Liver (tissue), 9 donors: ENCODE results near the gene LYRM2. TPM values are rescaled to one million over a fixed set of nuclear protein-coding genes. Genes with fewer than 3 reads are reported as not detected.

Source experiments
- DNase-seq: peaks from one replicate; pipeline ENCODE4 v3.0.0-alpha.2; 2017; ENCODE audit warnings: low spot score
- H3K27ac ChIP-seq, 2 donors: one replicate each; pipeline ENCODE4 v1.7.0; 2013; ENCODE audit warnings: inconsistent platforms in 2 of 2, low read length in 2 of 2, control low read depth in 1 of 2, low read depth in 1 of 2, mild to moderate bottlenecking in 1 of 2
- H3K27me3 ChIP-seq, 4 donors: one replicate each; pipeline versions ENCODE4 v1.6.1 to v1.7.0; 2013; ENCODE audit warnings: low read length in 3 of 4, inconsistent platforms in 1 of 4, mild to moderate bottlenecking in 1 of 4, moderate library complexity in 1 of 4; ENCODE audit not compliant: control insufficient read depth in 4 of 4, insufficient read depth in 4 of 4
- H3K36me3 ChIP-seq, 4 donors: one replicate each; pipeline versions ENCODE4 v1.6.1 to v1.7.0; 2013; ENCODE audit warnings: low read length in 3 of 4, mild to moderate bottlenecking in 3 of 4, low read depth in 1 of 4, moderate library complexity in 1 of 4; ENCODE audit not compliant: control insufficient read depth in 4 of 4, insufficient read depth in 3 of 4
- H3K4me1 ChIP-seq, 4 donors: one replicate each; pipeline versions ENCODE4 v1.6.1 to v1.7.0; 2013; ENCODE audit warnings: low read length in 3 of 4, mild to moderate bottlenecking in 3 of 4, moderate library complexity in 1 of 4; ENCODE audit not compliant: control insufficient read depth in 4 of 4, insufficient read depth in 4 of 4
- H3K4me3 ChIP-seq, 3 donors: one replicate each; pipeline versions ENCODE4 v1.6.1 to v1.7.0; 2013; ENCODE audit warnings: low read length in 3 of 3, control low read depth in 1 of 3, low read depth in 1 of 3, mild to moderate bottlenecking in 1 of 3
- H3K9ac ChIP-seq, 2 donors: one replicate each; pipeline ENCODE4 v1.7.0; 2013; ENCODE audit warnings: low read length in 2 of 2, mild to moderate bottlenecking in 2 of 2, moderate library complexity in 2 of 2, control low read depth in 1 of 2, low read depth in 1 of 2
- H3K9me3 ChIP-seq, 4 donors: one replicate each; pipeline versions ENCODE4 v1.6.1 to v1.7.0; 2013; ENCODE audit warnings: low read length in 3 of 4; ENCODE audit not compliant: control insufficient read depth in 4 of 4
- EGR1 ChIP-seq, 2 donors: IDR thresholded peaks; 2 replicates each; pipeline ENCODE4 v1.6.1; 2016 to 2018; ENCODE audit warnings: antibody characterized with exemption in 2 of 2, low read depth in 2 of 2
- FOXA1 ChIP-seq: IDR thresholded peaks from 2 replicates; pipeline ENCODE4 v1.6.1; 2016; ENCODE audit warnings: antibody characterized with exemption
- FOXA2 ChIP-seq: IDR thresholded peaks from 2 replicates; pipeline ENCODE4 v1.6.1; 2016; ENCODE audit warnings: antibody characterized with exemption
- GABPA ChIP-seq, 2 donors: IDR thresholded peaks in 1 of 2; conservative IDR thresholded peaks in 1 of 2; 2 replicates each; pipeline ENCODE4 v1.6.1; 2016; ENCODE audit warnings: antibody characterized with exemption in 2 of 2, mild to moderate bottlenecking in 1 of 2, moderate library complexity in 1 of 2
- HNF4A ChIP-seq, 2 donors: conservative IDR thresholded peaks; 2 replicates each; pipeline ENCODE4 v1.6.1; 2016; ENCODE audit warnings: antibody characterized with exemption in 2 of 2, mild to moderate bottlenecking in 2 of 2
- HNF4G ChIP-seq: IDR thresholded peaks from 2 replicates; pipeline ENCODE4 v1.6.1; 2016; ENCODE audit warnings: antibody characterized with exemption
- JUND ChIP-seq, 2 donors: IDR thresholded peaks; 2 replicates each; pipeline ENCODE4 v1.6.1; 2016; ENCODE audit warnings: antibody characterized with exemption in 2 of 2
- RAD21 ChIP-seq, 2 donors: IDR thresholded peaks; 2 replicates each; pipeline ENCODE4 v1.6.1; 2016; ENCODE audit warnings: antibody characterized with exemption in 2 of 2, mild to moderate bottlenecking in 2 of 2
- REST ChIP-seq: IDR thresholded peaks from 2 replicates; pipeline ENCODE4 v1.6.1; 2016; ENCODE audit warnings: antibody characterized with exemption, mild to moderate bottlenecking
- RXRA ChIP-seq, 2 donors: IDR thresholded peaks; 2 replicates each; pipeline ENCODE4 v1.6.1; 2017 to 2018; ENCODE audit warnings: antibody characterized with exemption in 2 of 2, mild to moderate bottlenecking in 1 of 2
- SP1 ChIP-seq: IDR thresholded peaks from 2 replicates; pipeline ENCODE4 v1.6.1; 2018; ENCODE audit warnings: antibody characterized with exemption, mild to moderate bottlenecking
- TAF1 ChIP-seq: conservative IDR thresholded peaks from 2 replicates; pipeline ENCODE4 v1.6.1; 2016; ENCODE audit warnings: antibody characterized with exemption, mild to moderate bottlenecking
- YY1 ChIP-seq: IDR thresholded peaks from 2 replicates; pipeline ENCODE4 v1.6.1; 2016; ENCODE audit warnings: antibody characterized with exemption, mild to moderate bottlenecking
- WGBS: extraction: QIAGEN DNeasy Blood & Tissue Kit; methylation state at CpG from one replicate; pipeline ENCODE4 v1.1.7; 2013; 5-methylcytosine and 5-hydroxymethylcytosine counted together
- polyA plus RNA-seq, 2 donors: library from polyadenylated mRNA; stranded (reverse) in 1 of 2; unstranded in 1 of 2; fragments of 200-250 nt in 1 of 2; fragments of >200 nt in 1 of 2; fragmentation: Nextera tagmentation in 1 of 2; extraction: Ambion mirVana in 1 of 2; gene quantifications; one replicate each; pipeline versions ENCODE4 v1.2.1 to v1.2.3, GENCODE V29; 2013 to 2015
- total RNA-seq, 2 donors: library from RNA; depleted of rRNA; stranded (reverse); fragments of >200 nt; gene quantifications; one replicate each; pipeline ENCODE4 v1.2.3, GENCODE V29; 2014
- TF ChIP-seq, protein P1 (sequence below): IDR thresholded peaks from 2 replicates; pipeline ENCODE4 v1.6.1; 2016; ENCODE audit warnings: antibody characterized with exemption
- TF ChIP-seq, protein P2 (sequence below): fragments of 150-350 bp; IDR thresholded peaks from 2 replicates; pipeline ENCODE4 v1.5.1; 2017; ENCODE audit warnings: improper control_type of control experiment, low read depth, low read length; ENCODE audit not compliant: missing input control
- TF ChIP-seq, protein P3 (sequence below): IDR thresholded peaks from 2 replicates; pipeline ENCODE4 v1.6.1; 2016; ENCODE audit warnings: antibody characterized with exemption
- donor health status: healthy.
- donor health status: healthy.
- donor health status: healthy.
- donor health status: healthy.
- donor health status: healthy.

Gene LYRM2
- total and polyA plus RNA-seq, 4 donors, result 8.9 to 34.7 (median 12.4) TPM

- Histone ChIP-seq H3K4me1 (no peaks in the 10 kb centered on the region), H3K9ac (no peak overlapping the region), H3K27me3 (no peaks in the 10 kb centered on the region), H3K36me3 (no peaks in the 10 kb centered on the region), H3K9me3 (no peaks in the 10 kb centered on the region), H3K27ac (no peak overlapping the region), H3K4me3 (no peak overlapping the region)
- DNase-seq, result no peak
- TF ChIP-seq EGR1 (IDR thresholded peaks at IDR 0.05; ENCODE audit: low read depth in 2 of 2), result no peak
- TF ChIP-seq HNF4A (conservative IDR thresholded peaks at IDR 0.05), result no peak
- TF ChIP-seq, protein P1, sequence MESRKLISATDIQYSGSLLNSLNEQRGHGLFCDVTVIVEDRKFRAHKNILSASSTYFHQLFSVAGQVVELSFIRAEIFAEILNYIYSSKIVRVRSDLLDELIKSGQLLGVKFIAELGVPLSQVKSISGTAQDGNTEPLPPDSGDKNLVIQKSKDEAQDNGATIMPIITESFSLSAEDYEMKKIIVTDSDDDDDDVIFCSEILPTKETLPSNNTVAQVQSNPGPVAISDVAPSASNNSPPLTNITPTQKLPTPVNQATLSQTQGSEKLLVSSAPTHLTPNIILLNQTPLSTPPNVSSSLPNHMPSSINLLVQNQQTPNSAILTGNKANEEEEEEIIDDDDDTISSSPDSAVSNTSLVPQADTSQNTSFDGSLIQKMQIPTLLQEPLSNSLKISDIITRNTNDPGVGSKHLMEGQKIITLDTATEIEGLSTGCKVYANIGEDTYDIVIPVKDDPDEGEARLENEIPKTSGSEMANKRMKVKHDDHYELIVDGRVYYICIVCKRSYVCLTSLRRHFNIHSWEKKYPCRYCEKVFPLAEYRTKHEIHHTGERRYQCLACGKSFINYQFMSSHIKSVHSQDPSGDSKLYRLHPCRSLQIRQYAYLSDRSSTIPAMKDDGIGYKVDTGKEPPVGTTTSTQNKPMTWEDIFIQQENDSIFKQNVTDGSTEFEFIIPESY, result no peak
- TF ChIP-seq RXRA (IDR thresholded peaks at IDR 0.05), result no peak
- TF ChIP-seq JUND (IDR thresholded peaks at IDR 0.05), result no peak
- no peak for TF ChIP-seq TAF1
- WGBS, result 87% methylated on average over 1 of the region's 1 CpG
Measured at GRCh38 chr6:89585154-89585553, 53.4 kb downstream of the LYRM2 start.

DNA sequence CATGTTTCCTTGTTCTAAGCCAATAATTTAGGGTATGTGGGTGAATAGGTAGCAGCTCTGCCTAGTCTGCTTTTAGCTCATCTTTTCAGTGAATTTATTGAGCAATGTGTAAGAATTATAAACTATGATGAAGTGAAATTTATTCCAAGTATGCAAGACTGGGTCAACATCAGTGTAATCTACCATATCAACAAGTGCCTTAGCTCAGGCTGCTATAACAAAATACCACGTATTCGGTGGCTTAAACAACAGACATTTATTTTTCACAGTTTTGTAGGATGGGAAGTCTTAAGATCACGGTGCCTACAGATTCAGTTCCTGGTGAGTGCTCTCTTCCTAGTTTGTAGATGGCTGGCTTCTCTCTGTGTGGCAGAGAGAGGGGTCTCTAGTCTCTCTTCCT lies 54.0 kb downstream of the LYRM2 start:
- Histone ChIP-seq H3K4me3 (no peak overlapping the region), H3K4me1 (no peaks in the 10 kb centered on the region), H3K27me3 (no peaks in the 10 kb centered on the region), H3K36me3 (no peaks in the 10 kb centered on the region), H3K27ac (no peak overlapping the region), H3K9ac (no peak overlapping the region), H3K9me3 (no peaks in the 10 kb centered on the region)
- TF ChIP-seq FOXA1, result no peak
- no peak for TF ChIP-seq GABPA (IDR thresholded peaks at IDR 0.05 in 1 of 2, conservative IDR thresholded peaks at IDR 0.05 in 1 of 2)
- TF ChIP-seq YY1, result no peak
- 92% methylated on average over 3 of the region's 3 CpGs for WGBS
- no peak for DNase-seq

DNA sequence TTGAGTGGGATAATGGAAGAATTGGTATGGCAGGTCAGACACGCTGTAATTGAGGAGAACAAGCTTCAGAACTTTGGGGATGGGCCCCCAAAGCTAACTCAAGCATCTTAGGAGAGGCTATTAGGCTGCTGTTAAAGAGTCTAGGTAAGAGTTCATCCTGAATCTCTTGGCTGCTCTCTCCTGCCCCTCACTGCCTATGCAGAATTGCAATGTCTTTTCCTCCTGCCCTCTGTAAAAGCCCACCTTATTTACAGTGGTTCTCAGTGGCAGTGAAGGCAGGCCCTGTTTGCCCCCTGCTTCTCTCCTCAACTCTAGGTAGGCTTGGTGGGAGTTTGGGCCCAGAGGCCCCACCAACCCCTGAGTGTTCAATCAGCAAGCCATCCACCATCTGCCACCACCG lies 55.0 kb downstream of the LYRM2 start:
- no peak overlapping the region for H3K27ac ChIP-seq
- H3K4me3 ChIP-seq, result no peak overlapping the region
- H3K9ac ChIP-seq, result no peak overlapping the region
- no peaks in the 10 kb centered on the region for H3K4me1 ChIP-seq
- H3K27me3 ChIP-seq, result no peaks in the 10 kb centered on the region
- no peaks in the 10 kb centered on the region for H3K9me3 ChIP-seq
- TF ChIP-seq FOXA1 (no peak), SP1 (no peak), FOXA2 (no peak), EGR1 (IDR thresholded peaks at IDR 0.05; ENCODE audit: low read depth in 2 of 2) (no peak), RAD21 (IDR thresholded peaks at IDR 0.05) (no peak), YY1 (no peak), GABPA (IDR thresholded peaks at IDR 0.05 in 1 of 2, conservative IDR thresholded peaks at IDR 0.05 in 1 of 2) (no peak), REST (no peak), HNF4G (no peak), HNF4A (conservative IDR thresholded peaks at IDR 0.05) (no peak), JUND (IDR thresholded peaks at IDR 0.05) (no peak), TAF1 (no peak)
- TF ChIP-seq, protein P2, sequence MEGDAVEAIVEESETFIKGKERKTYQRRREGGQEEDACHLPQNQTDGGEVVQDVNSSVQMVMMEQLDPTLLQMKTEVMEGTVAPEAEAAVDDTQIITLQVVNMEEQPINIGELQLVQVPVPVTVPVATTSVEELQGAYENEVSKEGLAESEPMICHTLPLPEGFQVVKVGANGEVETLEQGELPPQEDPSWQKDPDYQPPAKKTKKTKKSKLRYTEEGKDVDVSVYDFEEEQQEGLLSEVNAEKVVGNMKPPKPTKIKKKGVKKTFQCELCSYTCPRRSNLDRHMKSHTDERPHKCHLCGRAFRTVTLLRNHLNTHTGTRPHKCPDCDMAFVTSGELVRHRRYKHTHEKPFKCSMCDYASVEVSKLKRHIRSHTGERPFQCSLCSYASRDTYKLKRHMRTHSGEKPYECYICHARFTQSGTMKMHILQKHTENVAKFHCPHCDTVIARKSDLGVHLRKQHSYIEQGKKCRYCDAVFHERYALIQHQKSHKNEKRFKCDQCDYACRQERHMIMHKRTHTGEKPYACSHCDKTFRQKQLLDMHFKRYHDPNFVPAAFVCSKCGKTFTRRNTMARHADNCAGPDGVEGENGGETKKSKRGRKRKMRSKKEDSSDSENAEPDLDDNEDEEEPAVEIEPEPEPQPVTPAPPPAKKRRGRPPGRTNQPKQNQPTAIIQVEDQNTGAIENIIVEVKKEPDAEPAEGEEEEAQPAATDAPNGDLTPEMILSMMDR, result no peak
- TF ChIP-seq, protein P1, result no peak
- TF ChIP-seq, protein P3, sequence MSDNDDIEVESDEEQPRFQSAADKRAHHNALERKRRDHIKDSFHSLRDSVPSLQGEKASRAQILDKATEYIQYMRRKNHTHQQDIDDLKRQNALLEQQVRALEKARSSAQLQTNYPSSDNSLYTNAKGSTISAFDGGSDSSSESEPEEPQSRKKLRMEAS, result no peak
- no peak for DNase-seq
- 96% methylated on average over 2 of the region's 2 CpGs for WGBS
- no peaks in the 10 kb centered on the region for H3K36me3 ChIP-seq
